Measurements from ENCODE around the gene HIVEP3. TPM values are rescaled to one million over a fixed set of nuclear protein-coding genes. Genes with fewer than 3 reads are reported as not detected.

The HIVEP3 gene
- total RNA-seq, 1 donor from 2014 or later = 8.9 TPM

DNA sequence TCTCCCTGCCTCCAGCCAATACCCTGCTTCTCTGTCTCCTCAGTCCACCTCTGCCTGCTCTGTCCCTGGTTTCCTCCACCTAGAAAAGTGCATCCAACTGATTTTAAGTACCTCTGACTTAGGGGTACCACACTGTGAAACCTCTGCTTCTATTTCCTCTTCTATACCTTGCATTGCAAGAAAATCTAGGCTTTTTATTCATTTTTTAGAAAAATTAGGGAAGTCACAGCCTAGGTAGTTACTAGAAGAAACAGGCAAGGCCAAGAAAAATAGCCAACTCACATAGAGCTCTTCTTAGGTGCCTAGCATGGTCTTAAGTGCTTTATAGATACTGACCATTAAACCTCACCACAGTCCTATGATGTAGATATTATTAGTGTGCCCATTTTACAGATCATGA is 39.1 kb downstream of the HIVEP3 start:
- Histone ChIP-seq H3K9me3 (ENCODE audit: insufficient read depth, low read depth, low read length) (no peaks in the 10 kb centered on the region), H3K4me2 (ENCODE audit: low read length) (no peak overlapping the region), H3K36me3 (ENCODE audit: insufficient read depth, low read length) (no peaks in the 10 kb centered on the region), H2AFZ (ENCODE audit: low read depth, low read length) (no peak overlapping the region), H3K79me2 (ENCODE audit: insufficient read depth, low read length) (peaks cover 48% of the 10 kb centered on the region), H3K27me3 (ENCODE audit: insufficient read depth, low read length) (no peaks in the 10 kb centered on the region), H3K4me1 (ENCODE audit: insufficient read depth, low read length) (peaks cover 11% of the 10 kb centered on the region), H4K20me1 (ENCODE audit: insufficient read depth, low read length) (no peaks in the 10 kb centered on the region), H3K27ac (ENCODE audit: low read depth, low read length) (no peak overlapping the region), H3K9ac (ENCODE audit: low read length) (no peak overlapping the region), H3K4me3 (ENCODE audit: insufficient read depth, low read depth, low read length) (no peak overlapping the region)
- Mint-ChIP-seq H3K4me1 (ENCODE audit: low read depth, unreplicated experiment) (peaks cover 34% of the 10 kb centered on the region), H3K27ac (ENCODE audit: unreplicated experiment) (no peak overlapping the region), H3K9me3 (ENCODE audit: unreplicated experiment) (no peaks in the 10 kb centered on the region), H3K36me3 (ENCODE audit: low read depth, unreplicated experiment) (peaks cover 4% of the 10 kb centered on the region), H3K4me3 (ENCODE audit: unreplicated experiment) (no peak overlapping the region), H3K27me3 (ENCODE audit: low read depth, unreplicated experiment) (no peaks in the 10 kb centered on the region)
- DNase-seq (ENCODE audit: low read depth) (no peak), FAIRE-seq (no peak)
- TF ChIP-seq EZH2 (IDR thresholded peaks at IDR 0.05; ENCODE audit: insufficient read depth, low read length) = no peak
- TF ChIP-seq, protein P1, sequence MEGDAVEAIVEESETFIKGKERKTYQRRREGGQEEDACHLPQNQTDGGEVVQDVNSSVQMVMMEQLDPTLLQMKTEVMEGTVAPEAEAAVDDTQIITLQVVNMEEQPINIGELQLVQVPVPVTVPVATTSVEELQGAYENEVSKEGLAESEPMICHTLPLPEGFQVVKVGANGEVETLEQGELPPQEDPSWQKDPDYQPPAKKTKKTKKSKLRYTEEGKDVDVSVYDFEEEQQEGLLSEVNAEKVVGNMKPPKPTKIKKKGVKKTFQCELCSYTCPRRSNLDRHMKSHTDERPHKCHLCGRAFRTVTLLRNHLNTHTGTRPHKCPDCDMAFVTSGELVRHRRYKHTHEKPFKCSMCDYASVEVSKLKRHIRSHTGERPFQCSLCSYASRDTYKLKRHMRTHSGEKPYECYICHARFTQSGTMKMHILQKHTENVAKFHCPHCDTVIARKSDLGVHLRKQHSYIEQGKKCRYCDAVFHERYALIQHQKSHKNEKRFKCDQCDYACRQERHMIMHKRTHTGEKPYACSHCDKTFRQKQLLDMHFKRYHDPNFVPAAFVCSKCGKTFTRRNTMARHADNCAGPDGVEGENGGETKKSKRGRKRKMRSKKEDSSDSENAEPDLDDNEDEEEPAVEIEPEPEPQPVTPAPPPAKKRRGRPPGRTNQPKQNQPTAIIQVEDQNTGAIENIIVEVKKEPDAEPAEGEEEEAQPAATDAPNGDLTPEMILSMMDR (IDR thresholded peaks at IDR 0.05; ENCODE audit: insufficient read depth, low read depth, low read length) = no peak

DNA sequence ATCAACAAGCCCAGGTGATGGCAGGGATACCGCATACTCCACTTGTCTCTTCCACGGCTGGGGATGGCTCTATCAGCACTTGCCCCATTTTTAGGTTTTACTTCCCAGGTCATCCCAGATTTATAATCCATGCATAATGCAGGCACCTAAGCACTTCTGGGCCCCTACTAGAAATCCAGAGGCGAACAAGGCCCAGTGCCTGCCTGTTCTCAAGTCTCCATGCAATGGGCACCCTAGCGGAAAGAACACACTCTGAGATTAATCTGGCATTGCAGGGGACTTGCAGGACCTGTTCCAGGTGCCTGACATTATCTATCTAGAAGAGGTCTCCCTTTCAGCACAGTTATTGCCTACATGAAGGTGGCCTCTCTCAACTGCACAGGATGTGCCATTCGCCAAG is 39.8 kb downstream of the HIVEP3 start:
- Mint-ChIP-seq H3K27me3 (ENCODE audit: low read depth, unreplicated experiment) (no peaks in the 10 kb centered on the region), H3K9me3 (ENCODE audit: unreplicated experiment) (no peaks in the 10 kb centered on the region), H3K27ac (ENCODE audit: unreplicated experiment) (no peak overlapping the region), H3K36me3 (ENCODE audit: low read depth, unreplicated experiment) (peaks cover 4% of the 10 kb centered on the region), H3K4me3 (ENCODE audit: unreplicated experiment) (no peak overlapping the region), H3K4me1 (ENCODE audit: low read depth, unreplicated experiment) (peaks cover 39% of the 10 kb centered on the region)
- Histone ChIP-seq H4K20me1 (ENCODE audit: insufficient read depth, low read length) (no peaks in the 10 kb centered on the region), H3K4me2 (ENCODE audit: low read length) (no peak overlapping the region), H3K27ac (ENCODE audit: low read depth, low read length) (no peak overlapping the region), H3K36me3 (ENCODE audit: insufficient read depth, low read length) (no peaks in the 10 kb centered on the region), H3K27me3 (ENCODE audit: insufficient read depth, low read length) (no peaks in the 10 kb centered on the region), H2AFZ (ENCODE audit: low read depth, low read length) (no peak overlapping the region), H3K4me3 (ENCODE audit: insufficient read depth, low read depth, low read length) (no peak overlapping the region), H3K9me3 (ENCODE audit: insufficient read depth, low read depth, low read length) (no peaks in the 10 kb centered on the region), H3K79me2 (ENCODE audit: insufficient read depth, low read length) (peaks cover 45% of the 10 kb centered on the region), H3K9ac (ENCODE audit: low read length) (no peak overlapping the region), H3K4me1 (ENCODE audit: insufficient read depth, low read length) (peaks cover 11% of the 10 kb centered on the region)
- no peak for FAIRE-seq
- DNase-seq (ENCODE audit: low read depth) = no peak
- TF ChIP-seq EZH2 (IDR thresholded peaks at IDR 0.05; ENCODE audit: insufficient read depth, low read length) = no peak
- TF ChIP-seq, protein P1 (IDR thresholded peaks at IDR 0.05; ENCODE audit: insufficient read depth, low read depth, low read length) = no peak

DNA sequence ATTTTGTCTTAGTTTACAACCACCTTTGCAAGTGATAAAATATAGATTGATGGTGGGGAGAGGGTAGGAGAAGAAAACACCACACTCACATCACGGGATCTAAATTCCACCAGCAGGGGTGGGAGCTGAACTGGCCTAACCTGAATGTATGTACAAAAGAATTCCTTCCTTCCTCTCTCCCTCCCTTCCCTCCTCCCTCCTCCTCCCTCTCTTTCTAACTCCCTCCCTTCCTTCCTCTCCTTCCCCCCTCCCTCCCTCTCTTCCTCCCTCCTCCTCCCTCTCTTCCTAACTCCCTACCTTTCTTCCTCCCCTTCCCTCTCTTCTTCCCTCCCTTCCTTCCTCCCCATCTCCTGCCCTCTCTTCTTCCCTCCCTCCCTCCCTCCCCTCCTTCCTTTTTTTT is 40.2 kb downstream of the HIVEP3 start:
- H3K79me2 ChIP-seq (ENCODE audit: insufficient read depth, low read length) = peaks cover 47% of the 10 kb centered on the region
- no peak overlapping the region for H3K4me3 ChIP-seq (ENCODE audit: insufficient read depth, low read depth, low read length)
- no peaks in the 10 kb centered on the region for H3K36me3 ChIP-seq (ENCODE audit: insufficient read depth, low read length)
- peaks cover 4% of the 10 kb centered on the region for H3K36me3 Mint-ChIP-seq (ENCODE audit: low read depth, unreplicated experiment)
- no peaks in the 10 kb centered on the region for H3K27me3 ChIP-seq (ENCODE audit: insufficient read depth, low read length)
- H3K9ac ChIP-seq (ENCODE audit: low read length) = no peak overlapping the region
- H3K4me1 ChIP-seq (ENCODE audit: insufficient read depth, low read length) = peaks cover 11% of the 10 kb centered on the region
- H3K4me2 ChIP-seq (ENCODE audit: low read length) = no peak overlapping the region
- no peaks in the 10 kb centered on the region for H3K9me3 Mint-ChIP-seq (ENCODE audit: unreplicated experiment)
- no peak overlapping the region for H2AFZ ChIP-seq (ENCODE audit: low read depth, low read length)
- no peaks in the 10 kb centered on the region for H4K20me1 ChIP-seq (ENCODE audit: insufficient read depth, low read length)
- H3K9me3 ChIP-seq (ENCODE audit: insufficient read depth, low read depth, low read length) = no peaks in the 10 kb centered on the region
- H3K4me1 Mint-ChIP-seq (ENCODE audit: low read depth, unreplicated experiment) = peaks cover 37% of the 10 kb centered on the region
- DNase-seq (ENCODE audit: low read depth) = no peak
- TF ChIP-seq, protein P1 (IDR thresholded peaks at IDR 0.05; ENCODE audit: insufficient read depth, low read depth, low read length) = no peak
- TF ChIP-seq EZH2 (IDR thresholded peaks at IDR 0.05; ENCODE audit: insufficient read depth, low read length) = no peak
- no peak overlapping the region for H3K4me3 Mint-ChIP-seq (ENCODE audit: unreplicated experiment)
- H3K27ac ChIP-seq (ENCODE audit: low read depth, low read length) = no peak overlapping the region
- no peak for FAIRE-seq
- no peak overlapping the region for H3K27ac Mint-ChIP-seq (ENCODE audit: unreplicated experiment)
- no peaks in the 10 kb centered on the region for H3K27me3 Mint-ChIP-seq (ENCODE audit: low read depth, unreplicated experiment)

Measured in astrocyte (in vitro differentiated cells and primary cell).